Measurements from ENCODE around the gene TRPV4.

DNA sequence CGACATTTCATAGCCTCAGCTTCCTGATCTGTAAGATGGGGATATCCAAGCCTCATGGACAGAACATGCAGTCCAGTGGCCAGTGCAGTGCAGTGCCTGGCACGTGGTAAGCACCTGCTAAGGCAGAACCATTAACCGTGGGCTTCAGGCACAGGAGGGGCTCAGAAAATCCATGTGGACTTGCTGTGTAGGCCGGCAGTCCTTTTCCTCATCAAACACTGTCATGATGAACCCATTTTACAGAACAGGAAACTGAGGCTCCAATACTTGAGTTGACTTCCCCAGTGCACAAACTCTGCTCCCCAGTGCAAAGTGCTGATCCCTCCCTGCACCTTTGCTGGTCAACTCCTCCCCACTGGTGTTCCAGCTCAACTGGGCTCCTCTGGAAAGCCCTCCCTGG lies 18.0 kb downstream of the TRPV4 start:
- TF ChIP-seq, protein P1, sequence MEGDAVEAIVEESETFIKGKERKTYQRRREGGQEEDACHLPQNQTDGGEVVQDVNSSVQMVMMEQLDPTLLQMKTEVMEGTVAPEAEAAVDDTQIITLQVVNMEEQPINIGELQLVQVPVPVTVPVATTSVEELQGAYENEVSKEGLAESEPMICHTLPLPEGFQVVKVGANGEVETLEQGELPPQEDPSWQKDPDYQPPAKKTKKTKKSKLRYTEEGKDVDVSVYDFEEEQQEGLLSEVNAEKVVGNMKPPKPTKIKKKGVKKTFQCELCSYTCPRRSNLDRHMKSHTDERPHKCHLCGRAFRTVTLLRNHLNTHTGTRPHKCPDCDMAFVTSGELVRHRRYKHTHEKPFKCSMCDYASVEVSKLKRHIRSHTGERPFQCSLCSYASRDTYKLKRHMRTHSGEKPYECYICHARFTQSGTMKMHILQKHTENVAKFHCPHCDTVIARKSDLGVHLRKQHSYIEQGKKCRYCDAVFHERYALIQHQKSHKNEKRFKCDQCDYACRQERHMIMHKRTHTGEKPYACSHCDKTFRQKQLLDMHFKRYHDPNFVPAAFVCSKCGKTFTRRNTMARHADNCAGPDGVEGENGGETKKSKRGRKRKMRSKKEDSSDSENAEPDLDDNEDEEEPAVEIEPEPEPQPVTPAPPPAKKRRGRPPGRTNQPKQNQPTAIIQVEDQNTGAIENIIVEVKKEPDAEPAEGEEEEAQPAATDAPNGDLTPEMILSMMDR (IDR thresholded peaks at IDR 0.05): no peak
- no peak for TF ChIP-seq POLR2A (IDR thresholded peaks at IDR 0.05)

Data from vagina (tissue), 2 donors.